Spleen (tissue), 11 donors: ENCODE data around the gene RCL1. TPM values are rescaled to one million over a fixed set of nuclear protein-coding genes. Genes with fewer than 3 reads are reported as not detected.
"Not testable (repeated sequence)": the region's sequence is repeated elsewhere in the genome, so short reads cannot be mapped to it uniquely, and the experiment has no call there.

Experiments used
- DNase-seq: peaks from one replicate; pipeline ENCODE4 v3.0.0-alpha.2; 2020
- H3K27ac ChIP-seq, 8 donors: fragments of 200-600 bp; sonication (generic) in 7 of 8; 1 replicate in 4 of 8; 2 replicates in 4 of 8; pipeline versions ENCODE4 v1.5.0 to v1.8.0; 2016 to 2021; ENCODE audit warnings: inconsistent platforms in 4 of 8, mild to moderate bottlenecking in 4 of 8, moderate library complexity in 1 of 8
- H3K27me3 ChIP-seq, 7 donors: fragments of 200-600 bp; sonication (generic) in 6 of 7; replicated peaks in 1 of 7; 1 replicate in 4 of 7; 2 replicates in 3 of 7; pipeline versions ENCODE4 v1.5.0 to v1.8.0; 2016 to 2021; ENCODE audit warnings: inconsistent platforms in 3 of 7, mild to moderate bottlenecking in 1 of 7
- H3K36me3 ChIP-seq, 6 donors: fragments of 200-600 bp; sonication (generic) in 5 of 6; 1 replicate in 4 of 6; 2 replicates in 2 of 6; pipeline versions ENCODE4 v1.5.0 to v1.8.0; 2016 to 2021; ENCODE audit warnings: inconsistent platforms in 2 of 6
- H3K4me1 ChIP-seq, 6 donors: fragments of 200-600 bp; sonication (generic) in 5 of 6; 1 replicate in 3 of 6; 2 replicates in 3 of 6; pipeline versions ENCODE4 v1.5.0 to v1.8.0; 2016 to 2021; ENCODE audit warnings: inconsistent platforms in 3 of 6
- H3K4me3 ChIP-seq, 8 donors: fragments of 200-600 bp; sonication (generic) in 7 of 8; 1 replicate in 4 of 8; 2 replicates in 4 of 8; pipeline versions ENCODE4 v1.5.0 to v1.8.0; 2016 to 2021; ENCODE audit warnings: inconsistent platforms in 4 of 8, mild to moderate bottlenecking in 4 of 8, moderate library complexity in 2 of 8
- H3K9me3 ChIP-seq, 8 donors: fragments of 200-600 bp; sonication (generic) in 7 of 8; 1 replicate in 4 of 8; 2 replicates in 4 of 8; pipeline versions ENCODE4 v1.5.0 to v1.8.0; 2016 to 2021; ENCODE audit warnings: inconsistent platforms in 4 of 8
- CTCF ChIP-seq, 11 experiments: fragments of 200-600 bp in 7 of 11; fragments of 450-650 bp in 4 of 11; sonication (generic) in 4 of 11; IDR thresholded peaks in 8 of 11; conservative IDR thresholded peaks in 3 of 11; 1 replicate in 7 of 11; 2 replicates in 4 of 11; pipeline versions ENCODE4 v1.4.0 to v1.8.0; 2016 to 2021; ENCODE audit warnings: antibody characterized with exemption in 11 of 11, inconsistent platforms in 4 of 11, mild to moderate bottlenecking in 1 of 11
- POLR2A ChIP-seq, 3 donors: fragments of 450-650 bp; IDR thresholded peaks; one replicate each; pipeline ENCODE4 v1.5.1; 2017; ENCODE audit warnings: antibody characterized with exemption in 3 of 3, mild to moderate bottlenecking in 1 of 3
- POLR2AphosphoS5 ChIP-seq, 3 donors: sonication (generic); formaldehyde crosslinking; IDR thresholded peaks; one replicate each; pipeline ENCODE4 v1.5.1; 2017; ENCODE audit warnings: antibody characterized with exemption in 3 of 3
- WGBS, 5 donors: extraction: QIAGEN DNeasy Blood & Tissue Kit in 3 of 5; methylation state at CpG; one replicate each; pipeline versions ENCODE4 v1.1.5 to v1.1.7; 2013 to 2018; 5-methylcytosine and 5-hydroxymethylcytosine counted together
- intact Hi-C: fragments of 100-400 bp; cut with DNase I; formaldehyde crosslinking; loops from one replicate; pipeline ENCODE4 v1.15.0; 2023; ENCODE audit warnings: low total_unique reads
- polyA plus RNA-seq, 3 donors: library from polyadenylated mRNA; stranded (reverse); fragments of 200-250 nt; gene quantifications; one replicate each; pipeline ENCODE4 v1.2.1, GENCODE V29; 2013
- total RNA-seq, 7 donors: library from RNA; depleted of rRNA in 3 of 7; stranded (reverse); fragments of >200 nt in 3 of 7; fragmentation: NEBNext Ultra II Directional in 4 of 7; extraction: Animal tissue kit (Norgen Biotek cat#: 25700) in 4 of 7; gene quantifications; one replicate each; pipeline versions ENCODE4 v1.1.0 to v1.2.1, GENCODE V29; 2016 to 2021
- donor health status: healthy with polysubstance abuse.
- donor health status: DM: no; HTN: no; CAD: no; lungs with moderate emphysema.
- donor health status: DM: no; HTN: no; CAD: no.
- donor health status: Bipolar disorder and iron deficiency.
- donor health status: healthy.
- donor health status: DM: no; HTN: no; CAD: no.
- donor health status: DM: yes; HTN: yes; CAD: no.

Gene RCL1
- total and polyA plus RNA-seq, 10 donors, result 11.8 to 29.4 (median 21.6) TPM

DNA sequence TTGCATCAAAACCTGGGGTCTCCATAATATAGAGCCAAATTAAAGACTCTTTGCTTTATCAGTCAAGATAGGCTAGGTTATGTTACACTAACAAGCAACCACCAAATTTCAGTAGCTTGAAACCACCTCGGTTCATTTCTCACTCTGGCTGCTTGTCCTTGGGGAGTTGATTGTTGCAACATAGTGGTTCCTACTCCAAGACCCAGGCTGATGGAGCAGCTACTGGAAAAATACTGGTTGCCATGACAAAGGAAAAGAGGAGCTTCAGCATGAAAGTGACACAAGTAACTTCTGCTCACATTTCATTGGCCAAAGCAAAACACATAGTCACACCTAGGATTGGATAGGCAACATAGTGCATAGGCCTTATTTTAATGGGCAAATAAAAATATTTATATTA is 18.5 kb upstream of the RCL1 start:
- Histone ChIP-seq H3K36me3 (no peaks in the 10 kb centered on the region), H3K27ac (no peak overlapping the region), H3K27me3 (no peaks in the 10 kb centered on the region), H3K4me3 (no peak overlapping the region), H3K4me1 (no peaks in the 10 kb centered on the region), H3K9me3 (no peaks in the 10 kb centered on the region)
- WGBS, 5 donors, result 67 to 89% (median 75%) methylated on average over 1 of the region's 1 CpG
- no peak for TF ChIP-seq CTCF (IDR thresholded peaks at IDR 0.05 in 8 of 11, conservative IDR thresholded peaks at IDR 0.05 in 3 of 11)
- no peak for TF ChIP-seq POLR2A (IDR thresholded peaks at IDR 0.05)
- TF ChIP-seq POLR2AphosphoS5 (IDR thresholded peaks at IDR 0.05), result no peak
- intact Hi-C loops, result no loop called here
- DNase-seq, result no peak

DNA sequence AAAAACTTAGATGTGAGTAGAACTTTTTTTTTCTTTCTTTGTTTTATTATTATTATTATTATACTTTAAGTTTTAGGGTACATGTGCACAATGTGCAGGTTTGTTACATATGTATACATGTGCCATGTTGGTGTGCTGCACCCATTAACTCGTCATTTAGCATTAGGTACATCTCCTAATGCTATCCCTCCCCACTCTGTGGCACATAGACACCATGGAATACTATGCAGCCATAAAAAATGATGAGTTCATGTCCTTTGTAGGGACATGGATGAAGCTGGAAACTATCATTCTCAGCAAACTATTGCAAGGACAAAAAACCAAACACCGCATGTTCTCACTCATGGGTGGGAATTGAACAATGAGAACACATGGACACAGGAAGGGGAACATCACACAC is 17.8 kb upstream of the RCL1 start:
- DNase-seq, H3K27ac ChIP-seq, H3K27me3 ChIP-seq, H3K36me3 ChIP-seq, intact Hi-C loops, H3K4me3 ChIP-seq, H3K4me1 ChIP-seq, H3K9me3 ChIP-seq: not testable (repeated sequence)
- WGBS, 5 donors, result 68 to 83% (median 78%) methylated on average over 1 to 2 of the region's 2 CpGs

GRCh38 chr9:4780651-4781050 is 12.1 kb upstream of the RCL1 start:
- intact Hi-C loops, result no loop called here
- Histone ChIP-seq H3K27me3 (no peaks in the 10 kb centered on the region), H3K9me3 (no peaks in the 10 kb centered on the region), H3K36me3 (no peaks in the 10 kb centered on the region), H3K4me1 (no peaks in the 10 kb centered on the region), H3K4me3 (no peak overlapping the region), H3K27ac (no peak overlapping the region)
- TF ChIP-seq POLR2AphosphoS5 (IDR thresholded peaks at IDR 0.05), result no peak
- TF ChIP-seq CTCF (IDR thresholded peaks at IDR 0.05 in 8 of 11, conservative IDR thresholded peaks at IDR 0.05 in 3 of 11), result no peak
- TF ChIP-seq POLR2A (IDR thresholded peaks at IDR 0.05), result no peak
- DNase-seq, result no peak
- WGBS, 5 donors, result 84 to 100% (median 94%) methylated on average over 1 of the region's 1 CpG

GRCh38 chr9:4781408-4781807 is 11.3 kb upstream of the RCL1 start:
- no peaks in the 10 kb centered on the region for H3K9me3 ChIP-seq
- no peak for TF ChIP-seq POLR2A (IDR thresholded peaks at IDR 0.05)
- H3K4me3 ChIP-seq, result no peak overlapping the region
- WGBS, 5 donors, result 59 to 76% (median 65%) methylated on average over 2 of the region's 2 CpGs
- H3K27ac ChIP-seq, result no peak overlapping the region
- no peaks in the 10 kb centered on the region for H3K36me3 ChIP-seq
- H3K4me1 ChIP-seq, result no peaks in the 10 kb centered on the region
- intact Hi-C loops, result no loop called here
- no peak for DNase-seq
- H3K27me3 ChIP-seq, result peaks cover 0 to 3% (median 0%) of the 10 kb centered on the region in 7 donors

DNA sequence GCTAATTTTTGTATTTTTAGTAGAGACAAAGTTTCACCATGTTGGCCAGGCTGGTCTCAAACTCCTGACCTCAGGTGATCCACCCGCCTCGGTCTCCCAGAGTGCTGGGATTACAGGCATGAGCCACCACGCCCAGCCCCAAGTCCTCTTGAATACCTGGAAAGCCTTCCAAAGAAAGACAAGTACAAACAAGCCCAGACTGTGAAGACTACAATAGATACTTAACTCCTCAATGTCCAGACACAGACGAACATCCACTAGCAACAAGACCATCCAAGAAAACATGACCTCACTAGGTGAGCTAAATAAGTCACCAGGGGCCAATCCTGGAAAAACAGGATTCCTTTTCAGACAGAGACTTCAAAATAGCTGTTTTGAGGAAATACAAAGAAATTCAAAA is 9.6 kb upstream of the RCL1 start:
- H3K36me3 ChIP-seq, H3K9me3 ChIP-seq, H3K27ac ChIP-seq, intact Hi-C loops, DNase-seq, H3K4me3 ChIP-seq, H3K4me1 ChIP-seq, H3K27me3 ChIP-seq: not testable (repeated sequence)
- 89 to 95% (median 90%) methylated on average over 4 of the region's 4 CpGs for WGBS, 5 donors

DNA sequence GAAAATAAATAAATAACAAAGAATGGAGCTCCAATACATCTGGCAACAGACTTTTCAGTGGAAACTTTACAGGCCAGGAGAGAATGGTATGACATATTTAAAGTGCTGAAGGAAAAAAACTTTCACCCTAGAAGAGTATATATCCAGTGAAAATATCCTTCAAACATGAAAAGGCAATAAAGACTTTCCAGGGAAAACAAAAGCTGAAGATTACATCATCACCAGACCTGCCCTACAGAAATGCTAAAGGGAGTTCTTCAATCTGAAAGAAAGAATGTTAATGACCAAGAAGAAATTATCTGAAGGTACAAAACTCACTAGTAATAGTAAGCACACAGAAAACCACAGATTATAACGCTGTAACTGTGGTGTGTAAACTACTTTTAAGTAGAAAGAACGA is 8.3 kb upstream of the RCL1 start:
- no peaks in the 10 kb centered on the region for H3K36me3 ChIP-seq
- no peak for DNase-seq
- 74 to 93% (median 85%) methylated on average over 2 of the region's 2 CpGs for WGBS, 5 donors
- no peak overlapping the region for H3K4me3 ChIP-seq
- no peaks in the 10 kb centered on the region for H3K4me1 ChIP-seq
- no peak overlapping the region for H3K27ac ChIP-seq
- intact Hi-C loops, result no loop called here
- H3K9me3 ChIP-seq, result no peaks in the 10 kb centered on the region
- TF ChIP-seq CTCF (IDR thresholded peaks at IDR 0.05 in 8 of 11, conservative IDR thresholded peaks at IDR 0.05 in 3 of 11) (no peak), POLR2AphosphoS5 (IDR thresholded peaks at IDR 0.05) (no peak), POLR2A (IDR thresholded peaks at IDR 0.05) (no peak)
- H3K27me3 ChIP-seq, result peaks cover 0 to 4% (median 0%) of the 10 kb centered on the region in 7 donors
